Cardiac fibroblast (primary cell): ENCODE data around the gene BCL11B.

ENCODE experiments used
- DNase-seq, 2 donors: peaks; one replicate each; pipeline versions ENCODE4 v3.0.0 to v3.0.0-alpha.2; 2010; ENCODE audit warnings: low read depth in 2 of 2
- H3K4me3 ChIP-seq, 2 donors: replicated peaks in 1 of 2; 1 replicate in 1 of 2; 2 replicates in 1 of 2; pipeline ENCODE4 v1.5.1; 2011; ENCODE audit warnings: low read depth in 2 of 2, low read length in 2 of 2, mild to moderate bottlenecking in 2 of 2, moderate library complexity in 1 of 2
- CTCF ChIP-seq: IDR thresholded peaks from one replicate; pipeline ENCODE4 v1.5.1; 2011; ENCODE audit warnings: low read depth, mild to moderate bottlenecking, low read length, inconsistent platforms

BCL11B gene

GRCh38 chr14:99125616-99126431, 146.2 kb downstream of the BCL11B start:
- no peak for TF ChIP-seq CTCF
- H3K4me3 ChIP-seq, result no peak overlapping the region
- DNase-seq, result no peak

- H3K4me3 ChIP-seq, result no peak overlapping the region
- no peak for TF ChIP-seq CTCF
- DNase-seq, result no peak
These were observed 146.9 kb downstream of the BCL11B start for GRCh38 chr14:99125113-99125512.

GRCh38 chr14:99124482-99125105, 147.4 kb downstream of the BCL11B start:
- H3K4me3 ChIP-seq, result no peak overlapping the region
- no peak for DNase-seq
- no peak for TF ChIP-seq CTCF

GRCh38 chr14:99123208-99123870, 148.7 kb downstream of the BCL11B start:
- H3K4me3 ChIP-seq, result no peak overlapping the region
- no peak for TF ChIP-seq CTCF
- DNase-seq, result no peak

- TF ChIP-seq CTCF, result no peak
- H3K4me3 ChIP-seq, result no peak overlapping the region
- no peak for DNase-seq
These were observed 149.4 kb downstream of the BCL11B start for GRCh38 chr14:99122521-99123125.

- DNase-seq, result no peak
- no peak overlapping the region for H3K4me3 ChIP-seq
- no peak for TF ChIP-seq CTCF
These were observed 150.6 kb downstream of the BCL11B start for GRCh38 chr14:99121319-99121875.
